Tibial nerve (tissue), 4 donors: ENCODE measurements around the gene PTDSS2. TPM values are rescaled to one million over a fixed set of nuclear protein-coding genes. Genes with fewer than 3 reads are reported as not detected.

Experiments
- DNase-seq, 2 donors: peaks; one replicate each; pipeline ENCODE4 v3.0.0-alpha.2; 2019; ENCODE audit warnings: low spot score in 2 of 2
- H3K27ac ChIP-seq, 4 donors: fragments of 200-600 bp; sonication (generic) in 3 of 4; one replicate each; pipeline ENCODE4 v1.5.1; 2017 to 2019; ENCODE audit warnings: mild to moderate bottlenecking in 1 of 4
- H3K27me3 ChIP-seq, 2 donors: fragments of 200-600 bp; sonication (generic) in 1 of 2; one replicate each; pipeline versions ENCODE4 v1.5.1 to v1.6.0; 2017 to 2019
- H3K36me3 ChIP-seq, 3 donors: fragments of 200-600 bp; sonication (generic); one replicate each; pipeline ENCODE4 v1.5.1; 2018 to 2019
- H3K4me1 ChIP-seq, 4 donors: fragments of 200-600 bp; sonication (generic) in 3 of 4; one replicate each; pipeline ENCODE4 v1.5.1; 2017 to 2019
- H3K4me3 ChIP-seq, 4 donors: fragments of 200-600 bp; sonication (generic) in 3 of 4; one replicate each; pipeline ENCODE4 v1.5.1; 2017 to 2019; ENCODE audit warnings: mild to moderate bottlenecking in 1 of 4, moderate library complexity in 1 of 4
- H3K9me3 ChIP-seq, 4 donors: fragments of 200-600 bp; sonication (generic) in 3 of 4; one replicate each; pipeline ENCODE4 v1.5.1; 2017 to 2019
- EP300 ChIP-seq, 2 donors: sonication (generic); formaldehyde crosslinking; IDR thresholded peaks; one replicate each; pipeline ENCODE4 v1.6.1; 2017; ENCODE audit warnings: antibody characterized with exemption in 2 of 2, mild to moderate bottlenecking in 1 of 2
- POLR2A ChIP-seq, 2 donors: fragments of 450-650 bp; IDR thresholded peaks; one replicate each; pipeline ENCODE4 v1.6.1; 2017; ENCODE audit warnings: antibody characterized with exemption in 2 of 2, mild to moderate bottlenecking in 2 of 2, moderate library complexity in 2 of 2
- WGBS, 2 donors: methylation state at CpG; one replicate each; pipeline ENCODE4 v1.1.5; 2018; 5-methylcytosine and 5-hydroxymethylcytosine counted together
- total RNA-seq, 4 donors: library from RNA; depleted of rRNA; stranded (reverse); fragments of >200 nt; gene quantifications; one replicate each; pipeline ENCODE4 v1.1.0, GENCODE V29; 2016
- TF ChIP-seq, protein P1 (sequence below), 5 experiments: fragments of 200-600 bp in 3 of 5; fragments of 450-650 bp in 2 of 5; sonication (generic) in 3 of 5; IDR thresholded peaks; one replicate each; pipeline ENCODE4 v1.5.1; 2016 to 2019; ENCODE audit warnings: antibody characterized with exemption in 5 of 5, mild to moderate bottlenecking in 3 of 5, moderate library complexity in 2 of 5

The PTDSS2 gene
- total RNA-seq, 4 donors from 2014 or later, result 54.2 to 100 (median 63.9) TPM

- H3K36me3 ChIP-seq, result no peaks in the 10 kb centered on the region
- H3K27me3 ChIP-seq, result peaks cover 0 to 42% of the 10 kb centered on the region in 2 donors
- TF ChIP-seq EP300 (IDR thresholded peaks at IDR 0.05) (no peak), POLR2A (IDR thresholded peaks at IDR 0.05) (no peak)
- TF ChIP-seq, protein P1, sequence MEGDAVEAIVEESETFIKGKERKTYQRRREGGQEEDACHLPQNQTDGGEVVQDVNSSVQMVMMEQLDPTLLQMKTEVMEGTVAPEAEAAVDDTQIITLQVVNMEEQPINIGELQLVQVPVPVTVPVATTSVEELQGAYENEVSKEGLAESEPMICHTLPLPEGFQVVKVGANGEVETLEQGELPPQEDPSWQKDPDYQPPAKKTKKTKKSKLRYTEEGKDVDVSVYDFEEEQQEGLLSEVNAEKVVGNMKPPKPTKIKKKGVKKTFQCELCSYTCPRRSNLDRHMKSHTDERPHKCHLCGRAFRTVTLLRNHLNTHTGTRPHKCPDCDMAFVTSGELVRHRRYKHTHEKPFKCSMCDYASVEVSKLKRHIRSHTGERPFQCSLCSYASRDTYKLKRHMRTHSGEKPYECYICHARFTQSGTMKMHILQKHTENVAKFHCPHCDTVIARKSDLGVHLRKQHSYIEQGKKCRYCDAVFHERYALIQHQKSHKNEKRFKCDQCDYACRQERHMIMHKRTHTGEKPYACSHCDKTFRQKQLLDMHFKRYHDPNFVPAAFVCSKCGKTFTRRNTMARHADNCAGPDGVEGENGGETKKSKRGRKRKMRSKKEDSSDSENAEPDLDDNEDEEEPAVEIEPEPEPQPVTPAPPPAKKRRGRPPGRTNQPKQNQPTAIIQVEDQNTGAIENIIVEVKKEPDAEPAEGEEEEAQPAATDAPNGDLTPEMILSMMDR (IDR thresholded peaks at IDR 0.05), result no peak
- no peak for DNase-seq
- peaks cover 0 to 8% (median 0%) of the 10 kb centered on the region in 4 donors for H3K9me3 ChIP-seq
- WGBS, 2 donors, result 86 to 87% methylated on average over 5 to 8 of the region's 8 CpGs
- no peaks in the 10 kb centered on the region for H3K4me1 ChIP-seq
- H3K27ac ChIP-seq, result no peak overlapping the region
- H3K4me3 ChIP-seq, result no peak overlapping the region
Measured at GRCh38 chr11:426851-427250, 23.2 kb upstream of the PTDSS2 start.

- WGBS, 2 donors, result 88 to 90% methylated on average over 13 to 15 of the region's 24 CpGs
- Histone ChIP-seq H3K36me3 (no peaks in the 10 kb centered on the region), H3K27ac (no peak overlapping the region), H3K4me3 (no peak overlapping the region), H3K4me1 (no peaks in the 10 kb centered on the region), H3K9me3 (peaks cover 0 to 8% (median 0%) of the 10 kb centered on the region in 4 donors), H3K27me3 (peaks cover 0 to 39% of the 10 kb centered on the region in 2 donors)
- DNase-seq, result no peak
- TF ChIP-seq EP300 (IDR thresholded peaks at IDR 0.05) (no peak), POLR2A (IDR thresholded peaks at IDR 0.05) (no peak)
- TF ChIP-seq, protein P1 (IDR thresholded peaks at IDR 0.05), result no peak
Measured at GRCh38 chr11:428295-428694, 21.8 kb upstream of the PTDSS2 start.

- no peak overlapping the region for H3K4me3 ChIP-seq
- H3K27ac ChIP-seq, result no peak overlapping the region
- TF ChIP-seq POLR2A (IDR thresholded peaks at IDR 0.05) (no peak), EP300 (IDR thresholded peaks at IDR 0.05) (no peak)
- TF ChIP-seq, protein P1 (IDR thresholded peaks at IDR 0.05), result no peak
- WGBS, 2 donors, result 83 to 87% methylated on average over 26 to 27 of the region's 27 CpGs
- no peaks in the 10 kb centered on the region for H3K36me3 ChIP-seq
- H3K4me1 ChIP-seq, result no peaks in the 10 kb centered on the region
- no peak for DNase-seq
- H3K9me3 ChIP-seq, result peaks cover 0 to 8% (median 0%) of the 10 kb centered on the region in 4 donors
- H3K27me3 ChIP-seq, result peaks cover 0 to 29% of the 10 kb centered on the region in 2 donors
Measured at GRCh38 chr11:429391-429790, 20.7 kb upstream of the PTDSS2 start.

DNA sequence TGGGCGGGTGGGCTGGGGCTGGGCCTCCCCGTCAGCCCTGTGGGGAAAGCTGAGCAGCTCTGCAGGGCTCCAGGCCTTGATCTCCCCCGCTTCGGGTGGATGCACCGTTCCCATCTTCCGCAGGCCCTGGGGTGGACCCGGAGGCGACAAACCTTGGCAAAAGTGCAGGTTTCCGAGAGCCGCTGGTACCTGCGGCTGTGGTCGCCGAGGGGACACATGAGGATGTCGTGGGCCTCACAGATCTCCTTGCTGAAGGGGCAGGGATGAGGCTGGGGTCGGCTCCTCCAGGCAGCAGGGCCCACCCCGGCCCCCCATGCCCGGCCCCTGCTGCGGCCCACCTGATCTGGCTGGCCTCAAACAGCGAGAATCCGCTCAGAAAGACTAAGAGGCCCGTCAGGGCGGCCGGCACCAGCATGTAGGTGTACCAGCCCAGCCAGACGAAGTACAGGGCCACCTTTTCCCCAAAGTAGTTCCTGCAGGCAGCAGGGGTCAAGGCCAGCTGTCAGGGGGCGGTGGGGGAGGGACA, 20.1 kb upstream of the PTDSS2 start:
- Histone ChIP-seq H3K27me3 (peaks cover 0 to 24% of the 10 kb centered on the region in 2 donors), H3K4me1 (no peaks in the 10 kb centered on the region), H3K27ac (no peak overlapping the region), H3K36me3 (no peaks in the 10 kb centered on the region), H3K4me3 (no peak overlapping the region), H3K9me3 (peaks cover 0 to 3% (median 0%) of the 10 kb centered on the region in 4 donors)
- TF ChIP-seq, protein P1 (IDR thresholded peaks at IDR 0.05), result no peak
- no peak for TF ChIP-seq EP300 (IDR thresholded peaks at IDR 0.05)
- no peak for TF ChIP-seq POLR2A (IDR thresholded peaks at IDR 0.05)
- 35 to 51% methylated on average over 19 to 20 of the region's 25 CpGs for whole genome bisulfite sequencing, 2 donors
- DNase-seq, result no peak

DNA sequence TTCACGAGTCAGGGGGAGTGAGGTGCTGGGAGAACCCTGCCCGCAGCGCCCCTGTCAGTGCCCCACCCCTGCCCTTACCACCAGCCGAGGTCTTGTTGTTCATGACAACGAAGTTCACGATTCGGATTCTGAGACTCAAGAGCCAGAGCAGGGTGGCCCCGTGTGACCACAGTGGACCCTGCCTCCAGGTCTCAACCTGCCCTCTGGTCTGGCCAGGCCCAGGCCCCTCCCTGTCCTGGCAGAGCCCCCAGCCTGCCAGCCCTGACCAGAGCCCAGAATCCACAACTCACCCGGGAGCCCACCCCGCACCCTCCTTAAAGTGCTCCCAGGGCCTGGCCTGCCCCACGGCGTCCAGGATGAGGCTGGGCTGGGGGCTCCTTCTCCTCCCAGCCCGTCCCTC, 18.2 kb upstream of the PTDSS2 start:
- Histone ChIP-seq H3K27me3 (peaks cover 0 to 5% of the 10 kb centered on the region in 2 donors), H3K36me3 (no peaks in the 10 kb centered on the region), H3K4me1 (no peaks in the 10 kb centered on the region), H3K4me3 (no peak overlapping the region), H3K9me3 (no peaks in the 10 kb centered on the region), H3K27ac (no peak overlapping the region)
- 84 to 93% methylated on average over 5 to 11 of the region's 13 CpGs for WGBS, 2 donors
- TF ChIP-seq, protein P1 (IDR thresholded peaks at IDR 0.05), result no peak
- DNase-seq, result no peak
